Keratinocyte (primary cell): ENCODE results near the gene PTRH2. TPM values are rescaled to one million over a fixed set of nuclear protein-coding genes. Genes with fewer than 3 reads are reported as not detected.

Experiments used
- DNase-seq: peaks from one replicate; pipeline ENCODE4 v3.0.0-alpha.2; 2011; ENCODE audit warnings: low read depth, missing footprints, low spot score
- FAIRE-seq: peaks from 2 replicates; lab custom pipeline; 2011; peaks lifted over from hg19 to GRCh38; lab: Jason Lieb, UNC
- H2AFZ ChIP-seq: 2 replicates; pipeline ENCODE4 v1.6.0; 2012; ENCODE audit warnings: low read length, control low read depth, inconsistent platforms; ENCODE audit not compliant: control insufficient read depth
- H3K27ac ChIP-seq: 2 replicates; pipeline ENCODE4 v1.5.1; 2011; ENCODE audit warnings: low read length; ENCODE audit not compliant: control insufficient read depth, insufficient read depth
- H3K27me3 ChIP-seq: 3 replicates; pipeline ENCODE4 v1.6.0; 2011; ENCODE audit warnings: low read length; ENCODE audit not compliant: control insufficient read depth, insufficient read depth; ENCODE audit errors: extremely low read depth
- H3K36me3 ChIP-seq, 2 experiments: 2 replicates in 1 of 2; 3 replicates in 1 of 2; pipeline ENCODE4 v1.5.1; 2011; ENCODE audit warnings: low read length in 2 of 2, mild to moderate bottlenecking in 1 of 2; ENCODE audit not compliant: control insufficient read depth in 2 of 2, insufficient read depth in 2 of 2; ENCODE audit errors: extremely low read depth in 1 of 2
- H3K4me1 ChIP-seq: 3 replicates; pipeline ENCODE4 v1.5.1; 2011; ENCODE audit warnings: low read length; ENCODE audit not compliant: control insufficient read depth, insufficient read depth; ENCODE audit errors: extremely low read depth
- H3K4me2 ChIP-seq: 3 replicates; pipeline ENCODE4 v1.6.0; 2011; ENCODE audit warnings: low read depth, low read length; ENCODE audit not compliant: control insufficient read depth, insufficient read depth; ENCODE audit errors: extremely low read depth
- H3K4me3 ChIP-seq, 3 experiments: fragments of 200-600 bp in 1 of 3; sonication (generic) in 1 of 3; 2 replicates in 2 of 3; 3 replicates in 1 of 3; pipeline ENCODE4 v1.5.1; 2011 to 2016; ENCODE audit warnings: low read length in 3 of 3, mild to moderate bottlenecking in 3 of 3, control low read depth in 2 of 3, inconsistent platforms in 1 of 3, low read depth in 1 of 3, mixed read lengths in 1 of 3, mixed run types in 1 of 3, moderate library complexity in 1 of 3; ENCODE audit not compliant: control insufficient read depth in 2 of 3, insufficient read depth in 2 of 3; ENCODE audit errors: extremely low read depth in 1 of 3
- H3K79me2 ChIP-seq: 2 replicates; pipeline ENCODE4 v1.6.0; 2012; ENCODE audit warnings: low read length; ENCODE audit not compliant: control insufficient read depth, insufficient read depth
- H3K9ac ChIP-seq: 3 replicates; pipeline ENCODE4 v1.6.0; 2011; ENCODE audit warnings: low read length; ENCODE audit not compliant: control insufficient read depth, insufficient read depth; ENCODE audit errors: extremely low read depth
- H3K9me1 ChIP-seq: 3 replicates; pipeline ENCODE4 v1.6.0; 2011; ENCODE audit warnings: low read length; ENCODE audit not compliant: control insufficient read depth, insufficient read depth; ENCODE audit errors: extremely low read depth
- H3K9me3 ChIP-seq: 2 replicates; pipeline ENCODE4 v1.5.1; 2012; ENCODE audit warnings: low read depth, low read length; ENCODE audit not compliant: control insufficient read depth
- H4K20me1 ChIP-seq: 3 replicates; pipeline ENCODE4 v1.6.0; 2011; ENCODE audit warnings: low read length; ENCODE audit not compliant: control insufficient read depth, insufficient read depth; ENCODE audit errors: extremely low read depth
- EZH2 ChIP-seq: IDR thresholded peaks from one replicate; pipeline ENCODE4 v1.6.1; 2012; ENCODE audit warnings: inconsistent platforms, mild to moderate bottlenecking, low read length, moderate library complexity
- dilution Hi-C: fragments of 300-500 bp; cut with MboI; formaldehyde crosslinking; loops from one replicate; pipeline ENCODE4 v1.7.0; 2020; ENCODE audit warnings: low sequenced_read_pairs; ENCODE audit not compliant: extremely low pct_ligation_motif_present
- polyA plus RNA-seq, 5 experiments: library from polyadenylated mRNA; depleted of rRNA in 3 of 5; stranded (reverse) in 3 of 5; stranded (forward) in 1 of 5; unstranded in 1 of 5; fragments of >200 nt; gene quantifications; 1 replicate in 1 of 5; 2 replicates in 3 of 5; 3 replicates in 1 of 5; pipeline versions ENCODE4 v1.2.1 to v1.2.3, GENCODE V29; 2011 to 2012; ENCODE audit warnings: missing spikeins in 2 of 5, low read depth in 1 of 5, low replicate concordance in 1 of 5
- TF ChIP-seq, protein P1 (sequence below), 3 experiments: IDR thresholded peaks in 1 of 3; conservative IDR thresholded peaks in 1 of 3; optimal IDR thresholded peaks in 1 of 3; 2 replicates in 2 of 3; 3 replicates in 1 of 3; pipeline versions ENCODE3 to v1.5.1; 2011; ENCODE audit warnings: low read length in 3 of 3, mild to moderate bottlenecking in 3 of 3, moderate library complexity in 2 of 3, control low read depth in 1 of 3, inconsistent platforms in 1 of 3; ENCODE audit not compliant: insufficient read depth in 2 of 3; ENCODE audit errors: extremely low read depth in 1 of 3

Gene PTRH2
- polyA plus RNA-seq, 1 donor (not counting 4 experiments of a cell fraction or from before 2014, with no cell fraction given), result 107 TPM

DNA sequence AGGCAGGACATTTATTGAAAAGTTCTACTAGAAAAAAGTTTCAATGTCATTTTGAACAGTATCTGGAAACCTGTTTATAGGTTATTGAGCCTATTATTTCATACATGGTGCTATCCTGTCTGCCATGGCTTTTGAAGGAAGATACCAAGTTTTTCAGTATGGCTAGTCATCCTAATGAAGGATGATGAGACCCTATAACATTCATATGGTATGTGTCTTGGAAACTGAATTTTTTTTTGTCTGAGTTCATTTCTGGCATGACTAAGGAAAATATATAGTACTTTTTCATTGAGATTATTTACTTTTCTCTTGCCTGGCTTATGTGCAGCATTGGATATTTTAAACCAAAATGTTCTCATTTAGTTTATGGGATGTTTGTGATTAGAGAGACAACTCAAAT, 57.3 kb downstream of the PTRH2 start:
- peaks cover 63% of the 10 kb centered on the region for H3K79me2 ChIP-seq
- DNase-seq, result no peak
- no peak overlapping the region for H3K9ac ChIP-seq
- H3K9me3 ChIP-seq, result no peaks in the 10 kb centered on the region
- no peak overlapping the region for H2AFZ ChIP-seq
- H3K4me1 ChIP-seq, result no peaks in the 10 kb centered on the region
- H3K4me2 ChIP-seq, result no peak overlapping the region
- peaks cover 20 to 38% of the 10 kb centered on the region in 2 experiments for H3K36me3 ChIP-seq
- H3K27ac ChIP-seq, result no peak overlapping the region
- FAIRE-seq, result no peak
- dilution Hi-C loops, result no loop called here
- H3K4me3 ChIP-seq, result no peak overlapping the region
- no peaks in the 10 kb centered on the region for H3K27me3 ChIP-seq
- peaks cover 9% of the 10 kb centered on the region for H4K20me1 ChIP-seq
- no peak for TF ChIP-seq EZH2
- TF ChIP-seq, protein P1, sequence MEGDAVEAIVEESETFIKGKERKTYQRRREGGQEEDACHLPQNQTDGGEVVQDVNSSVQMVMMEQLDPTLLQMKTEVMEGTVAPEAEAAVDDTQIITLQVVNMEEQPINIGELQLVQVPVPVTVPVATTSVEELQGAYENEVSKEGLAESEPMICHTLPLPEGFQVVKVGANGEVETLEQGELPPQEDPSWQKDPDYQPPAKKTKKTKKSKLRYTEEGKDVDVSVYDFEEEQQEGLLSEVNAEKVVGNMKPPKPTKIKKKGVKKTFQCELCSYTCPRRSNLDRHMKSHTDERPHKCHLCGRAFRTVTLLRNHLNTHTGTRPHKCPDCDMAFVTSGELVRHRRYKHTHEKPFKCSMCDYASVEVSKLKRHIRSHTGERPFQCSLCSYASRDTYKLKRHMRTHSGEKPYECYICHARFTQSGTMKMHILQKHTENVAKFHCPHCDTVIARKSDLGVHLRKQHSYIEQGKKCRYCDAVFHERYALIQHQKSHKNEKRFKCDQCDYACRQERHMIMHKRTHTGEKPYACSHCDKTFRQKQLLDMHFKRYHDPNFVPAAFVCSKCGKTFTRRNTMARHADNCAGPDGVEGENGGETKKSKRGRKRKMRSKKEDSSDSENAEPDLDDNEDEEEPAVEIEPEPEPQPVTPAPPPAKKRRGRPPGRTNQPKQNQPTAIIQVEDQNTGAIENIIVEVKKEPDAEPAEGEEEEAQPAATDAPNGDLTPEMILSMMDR (optimal IDR thresholded peaks at IDR 0.05 in 1 of 3, IDR thresholded peaks at IDR 0.05 in 1 of 3, conservative IDR thresholded peaks at IDR 0.05 in 1 of 3; ENCODE audit: extremely low read depth in 1 of 3, insufficient read depth in 2 of 3, low read length in 3 of 3), result no peak
- no peaks in the 10 kb centered on the region for H3K9me1 ChIP-seq

Other genes starting within 250 kb of the PTRH2 start
- gene DHX40, start 141.8 kb downstream of the PTRH2 start, polyA plus RNA-seq, result 19.6 to 30.7 TPM (median 20.4 TPM) in 3 replicates
- gene CLTC, start 87.5 kb downstream of the PTRH2 start, polyA plus RNA-seq, result 168 to 352 TPM (median 209 TPM) in 3 replicates
- 90.6 to 326 TPM (median 303 TPM) in 3 replicates for gene VMP1, start 224 bp upstream of the PTRH2 start, polyA plus RNA-seq
- gene TUBD1, start 185.5 kb upstream of the PTRH2 start, polyA plus RNA-seq, result 5.5 to 7.6 TPM (median 5.9 TPM) in 3 replicates
- 13.4 to 19.7 TPM (median 14.2 TPM) in 3 replicates for gene RPS6KB1, start 185.7 kb upstream of the PTRH2 start, polyA plus RNA-seq